Progenitor cell of endocrine pancreas (in vitro differentiated cells): ENCODE results near the gene HIVEP3. TPM values are rescaled to one million over a fixed set of nuclear protein-coding genes. Genes with fewer than 3 reads are reported as not detected.
A peak's percentile ranks its signal among the peaks of the same experiment; 100 is the strongest.

Experiments used
- DNase-seq: peaks from one replicate; pipeline ENCODE4 v3.0.0; 2021; ENCODE audit warnings: low spot score; ENCODE audit not compliant: unreplicated experiment
- H3K27ac Mint-ChIP-seq: 2 replicates; pipeline ENCODE4 v1.8.0; 2021; ENCODE audit warnings: mild to moderate bottlenecking, moderate library complexity, mixed read lengths
- H3K27me3 Mint-ChIP-seq: 2 replicates; pipeline ENCODE4 v1.8.0; 2021; ENCODE audit warnings: mixed read lengths
- H3K36me3 Mint-ChIP-seq: 2 replicates; pipeline ENCODE4 v1.8.0; 2022; ENCODE audit warnings: mixed read lengths; ENCODE audit not compliant: insufficient read depth
- H3K4me1 Mint-ChIP-seq: 2 replicates; pipeline ENCODE4 v1.8.0; 2021; ENCODE audit warnings: low read depth, mixed read lengths
- H3K4me3 Mint-ChIP-seq: 2 replicates; pipeline ENCODE4 v1.8.0; 2021; ENCODE audit warnings: low read depth, mild to moderate bottlenecking, moderate library complexity, mixed read lengths
- H3K9me3 Mint-ChIP-seq: 2 replicates; pipeline ENCODE4 v1.8.0; 2021; ENCODE audit warnings: low read depth, mixed read lengths
- CTCF ChIP-seq: fragments of 200-600 bp; sonication (generic); IDR thresholded peaks from one replicate; pipeline ENCODE4 v1.5.0; 2021; ENCODE audit warnings: antibody characterized with exemption, mild to moderate bottlenecking; ENCODE audit not compliant: unreplicated experiment
- total RNA-seq: library from RNA; stranded (reverse); gene quantifications from 2 replicates; pipeline ENCODE4 v1.2.1, GENCODE V29; 2021

Gene HIVEP3
- total RNA-seq, 1 donor from 2014 or later = 1.1 TPM

GRCh38 chr1:41524676-41525675 lies 393.7 kb downstream of the HIVEP3 start:
- H3K27me3 Mint-ChIP-seq = peaks cover 17% of the 10 kb centered on the region
- no peaks in the 10 kb centered on the region for H3K9me3 Mint-ChIP-seq
- TF ChIP-seq CTCF = no peak
- no peaks in the 10 kb centered on the region for H3K36me3 Mint-ChIP-seq
- H3K4me1 Mint-ChIP-seq = no peaks in the 10 kb centered on the region
- H3K4me3 Mint-ChIP-seq = no peak overlapping the region
- no peak for DNase-seq
- no peak overlapping the region for H3K27ac Mint-ChIP-seq

GRCh38 chr1:41523949-41524675 lies 394.6 kb downstream of the HIVEP3 start:
- no peaks in the 10 kb centered on the region for H3K4me1 Mint-ChIP-seq
- DNase-seq = no peak
- peaks cover 23% of the 10 kb centered on the region for H3K27me3 Mint-ChIP-seq
- no peaks in the 10 kb centered on the region for H3K36me3 Mint-ChIP-seq
- H3K4me3 Mint-ChIP-seq = no peak overlapping the region
- no peaks in the 10 kb centered on the region for H3K9me3 Mint-ChIP-seq
- TF ChIP-seq CTCF = no peak
- H3K27ac Mint-ChIP-seq = no peak overlapping the region

- Mint-ChIP-seq H3K27me3 (peaks cover 26% of the 10 kb centered on the region), H3K27ac (no peak overlapping the region), H3K36me3 (no peaks in the 10 kb centered on the region), H3K4me1 (no peaks in the 10 kb centered on the region), H3K9me3 (no peaks in the 10 kb centered on the region), H3K4me3 (no peak overlapping the region)
- no peak for TF ChIP-seq CTCF
- no peak for DNase-seq
These were observed 395.7 kb downstream of the HIVEP3 start for GRCh38 chr1:41523071-41523470.

GRCh38 chr1:41521766-41522165 lies 397.0 kb downstream of the HIVEP3 start:
- H3K27ac Mint-ChIP-seq = peak overlapping the region; percentile 27
- no peak overlapping the region for H3K4me3 Mint-ChIP-seq
- H3K9me3 Mint-ChIP-seq = no peaks in the 10 kb centered on the region
- no peak for DNase-seq
- H3K4me1 Mint-ChIP-seq = no peaks in the 10 kb centered on the region
- H3K27me3 Mint-ChIP-seq = peaks cover 34% of the 10 kb centered on the region
- no peak for TF ChIP-seq CTCF
- H3K36me3 Mint-ChIP-seq = no peaks in the 10 kb centered on the region

GRCh38 chr1:41520951-41521752 lies 397.6 kb downstream of the HIVEP3 start:
- no peaks in the 10 kb centered on the region for H3K4me1 Mint-ChIP-seq
- H3K9me3 Mint-ChIP-seq = no peaks in the 10 kb centered on the region
- H3K27ac Mint-ChIP-seq = no peak overlapping the region
- no peaks in the 10 kb centered on the region for H3K36me3 Mint-ChIP-seq
- peaks cover 36% of the 10 kb centered on the region for H3K27me3 Mint-ChIP-seq
- no peak for DNase-seq
- TF ChIP-seq CTCF = no peak
- no peak overlapping the region for H3K4me3 Mint-ChIP-seq
